Large intestine (tissue), 3 donors: ENCODE measurements around the gene MAMSTR. TPM values are rescaled to one million over a fixed set of nuclear protein-coding genes. Genes with fewer than 3 reads are reported as not detected.
A peak's percentile ranks its signal among the peaks of the same experiment; 100 is the strongest.
"Not testable (repeated sequence)": the region's sequence is repeated elsewhere in the genome, so short reads cannot be mapped to it uniquely, and the experiment has no call there.

Experiments used
- DNase-seq, 2 donors: peaks; one replicate each; pipeline versions ENCODE4 v3.0.0 to v3.0.0-alpha.2; 2013
- H3K27ac ChIP-seq: one replicate; pipeline ENCODE4 v1.5.1; 2013; ENCODE audit warnings: low read length
- H3K27me3 ChIP-seq: 2 replicates; pipeline ENCODE4 v1.6.1; 2013; ENCODE audit warnings: low read length; ENCODE audit not compliant: control insufficient read depth, insufficient read depth
- H3K36me3 ChIP-seq: 2 replicates; pipeline ENCODE4 v1.6.1; 2013; ENCODE audit warnings: low read length; ENCODE audit not compliant: control insufficient read depth, insufficient read depth
- H3K4me1 ChIP-seq: one replicate; pipeline ENCODE4 v1.6.1; 2013; ENCODE audit warnings: low read length; ENCODE audit not compliant: control insufficient read depth, insufficient read depth
- H3K4me3 ChIP-seq: one replicate; pipeline ENCODE4 v1.5.1; 2013; ENCODE audit warnings: low read length
- H3K9me3 ChIP-seq: one replicate; pipeline ENCODE4 v1.6.1; 2013; ENCODE audit warnings: mild to moderate bottlenecking, low read depth, low read length, moderate library complexity; ENCODE audit not compliant: control insufficient read depth
- WGBS: methylation state at CpG from one replicate; pipeline ENCODE4 v1.1.5; 2013; ENCODE audit warnings: low lambda C conversion rate; ENCODE audit not compliant: insufficient coverage; 5-methylcytosine and 5-hydroxymethylcytosine counted together
- polyA plus RNA-seq: library from polyadenylated mRNA; unstranded; fragments of 120-200 nt; gene quantifications from one replicate; pipeline ENCODE4 v1.2.1, GENCODE V29; 2013

MAMSTR gene
- polyA plus RNA-seq, 1 donor: 4.1 TPM

DNA sequence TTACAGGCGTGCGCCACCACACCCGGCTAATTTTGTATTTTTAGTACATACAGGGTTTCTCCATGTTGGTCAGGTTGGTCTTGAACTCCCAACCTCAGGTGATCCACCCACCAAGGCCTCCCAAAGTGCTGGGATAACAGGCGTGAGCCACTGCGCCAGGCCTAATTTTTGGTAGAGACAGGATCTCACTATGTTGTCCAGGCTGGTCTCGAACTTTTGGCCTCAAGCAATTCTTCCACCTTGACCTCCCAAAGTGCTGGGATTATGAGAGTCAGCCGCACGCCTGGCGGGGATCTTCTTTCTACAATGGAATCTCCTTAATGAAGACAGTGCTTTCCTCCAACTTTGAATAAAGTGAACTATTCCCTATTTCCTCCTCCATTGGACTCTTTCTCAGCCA lies 15.1 kb upstream of the MAMSTR start:
- peaks cover 4% of the 10 kb centered on the region for H3K27me3 ChIP-seq
- no peaks in the 10 kb centered on the region for H3K36me3 ChIP-seq
- DNase-seq: no peak
- H3K4me3 ChIP-seq: peak overlapping the region; percentile 48
- H3K4me1 ChIP-seq: peaks cover 3% of the 10 kb centered on the region
- H3K9me3 ChIP-seq: no peaks in the 10 kb centered on the region
- WGBS: no CpG with 5 or more reads among the region's 9 CpGs
- H3K27ac ChIP-seq: no peak overlapping the region

DNA sequence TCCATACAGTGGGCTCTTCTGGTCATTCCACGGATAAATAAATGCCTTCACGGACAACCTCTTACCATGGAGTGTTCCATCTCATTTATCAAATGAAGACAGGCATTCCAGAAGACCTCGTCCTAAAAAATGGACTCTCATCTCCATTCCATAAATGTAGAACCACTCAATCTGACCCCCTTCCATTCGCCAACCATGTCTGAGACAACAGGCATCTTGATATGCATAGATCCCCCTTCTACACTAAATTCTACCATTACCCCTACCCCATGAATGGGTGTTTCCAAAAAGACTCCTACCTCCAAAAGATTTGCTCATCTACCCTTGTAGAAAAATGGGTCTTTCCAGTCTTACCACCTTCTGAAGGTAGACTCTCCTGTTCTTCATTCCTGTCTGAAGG lies 11.9 kb upstream of the MAMSTR start:
- Histone ChIP-seq H3K27ac (no peak overlapping the region), H3K9me3 (peaks cover 3% of the 10 kb centered on the region), H3K4me3 (no peak overlapping the region), H3K36me3 (no peaks in the 10 kb centered on the region), H3K27me3 (no peaks in the 10 kb centered on the region), H3K4me1 (no peaks in the 10 kb centered on the region)
- no CpG with 5 or more reads among the region's 4 CpGs for WGBS
- DNase-seq: no peak

GRCh38 chr19:48728911-48729664 lies 9.6 kb upstream of the MAMSTR start:
- H3K27me3 ChIP-seq: no peaks in the 10 kb centered on the region

GRCh38 chr19:48726556-48726955 lies 7.0 kb upstream of the MAMSTR start:
- Histone ChIP-seq H3K27me3 (no peaks in the 10 kb centered on the region), H3K36me3 (no peaks in the 10 kb centered on the region), H3K27ac (no peak overlapping the region), H3K4me3 (no peak overlapping the region), H3K4me1 (no peaks in the 10 kb centered on the region), H3K9me3 (peaks cover 6% of the 10 kb centered on the region)
- no peak for DNase-seq
- WGBS: no CpG with 5 or more reads among the region's 2 CpGs

More at GRCh38 chr19:48728911-48729664, 9.6 kb upstream of the MAMSTR start:
- WGBS: 80% methylated on average over 1 of the region's 77 CpGs
- H3K4me1 ChIP-seq: no peaks in the 10 kb centered on the region
- no peak overlapping the region for H3K4me3 ChIP-seq
- peaks cover 6% of the 10 kb centered on the region for H3K9me3 ChIP-seq
- peak in 1 of 2 donors; percentile 25 for DNase-seq
- H3K27ac ChIP-seq: no peak overlapping the region
- no peaks in the 10 kb centered on the region for H3K36me3 ChIP-seq

DNA sequence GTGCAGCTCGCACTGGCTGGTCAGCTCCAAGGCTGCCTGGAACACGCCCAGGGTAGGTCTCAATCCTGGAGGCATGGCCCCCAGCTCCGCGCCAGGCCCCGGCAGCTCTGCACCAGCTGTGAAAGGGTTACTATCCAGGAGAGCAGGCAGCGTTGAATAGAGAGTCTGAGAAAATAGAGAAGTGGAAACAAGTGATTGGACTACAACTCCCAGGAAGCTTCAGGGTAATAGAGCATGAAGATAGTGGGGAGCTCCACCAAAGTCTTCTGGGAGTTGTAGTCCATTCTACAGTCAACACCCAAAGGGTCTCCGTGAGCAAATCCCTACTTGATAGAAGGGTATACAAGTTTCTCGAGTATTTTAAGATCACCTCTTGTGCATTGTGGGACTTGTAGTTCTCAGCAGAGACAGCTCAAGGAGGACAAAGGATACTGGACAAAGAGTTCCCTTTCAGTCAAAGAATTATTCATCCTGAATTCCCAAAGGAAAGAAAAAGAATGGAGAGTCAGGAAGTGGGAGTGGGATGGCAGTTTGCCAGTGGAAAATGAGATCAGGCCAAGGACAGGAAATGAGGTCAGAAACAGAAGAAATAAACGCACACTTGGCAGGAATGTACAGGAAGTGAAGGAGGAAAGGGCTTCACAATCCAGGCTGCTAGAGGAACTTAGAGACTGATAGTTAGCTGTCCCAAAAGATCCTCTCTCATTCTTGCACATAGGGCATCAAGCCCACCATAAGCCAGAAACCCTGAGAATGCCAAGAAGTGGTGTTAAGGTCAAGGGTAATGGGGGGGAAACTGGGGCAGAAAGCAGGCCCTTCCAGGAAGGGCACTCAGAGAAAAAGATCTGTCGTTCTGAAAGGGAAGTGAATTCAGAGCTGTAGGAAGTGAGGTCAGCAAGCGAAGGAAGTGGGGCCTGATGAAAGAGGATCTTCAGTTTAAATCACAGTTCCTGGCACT lies 5.5 kb upstream of the MAMSTR start:
- no CpG with 5 or more reads among the region's 11 CpGs for WGBS
- DNase-seq: peak in 1 of 2 donors; percentile 70
- H3K9me3 ChIP-seq: peaks cover 6% of the 10 kb centered on the region

GRCh38 chr19:48722196-48722708 lies 2.7 kb upstream of the MAMSTR start:
- no peaks in the 10 kb centered on the region for H3K27me3 ChIP-seq
- peaks cover 3% of the 10 kb centered on the region for H3K9me3 ChIP-seq
- no peak overlapping the region for H3K4me3 ChIP-seq
- H3K4me1 ChIP-seq: peaks cover 24% of the 10 kb centered on the region
- no peaks in the 10 kb centered on the region for H3K36me3 ChIP-seq
- DNase-seq: no peak
- no CpG with 5 or more reads among the region's 11 CpGs for WGBS
- H3K27ac ChIP-seq: no peak overlapping the region

More for the DNA sequence above, 5.5 kb upstream of the MAMSTR start:
- Histone ChIP-seq H3K27ac (peak overlapping the region; percentile 46), H3K4me1 (peaks cover 4% of the 10 kb centered on the region), H3K4me3 (no peak overlapping the region), H3K36me3 (no peaks in the 10 kb centered on the region), H3K27me3 (no peaks in the 10 kb centered on the region)

DNA sequence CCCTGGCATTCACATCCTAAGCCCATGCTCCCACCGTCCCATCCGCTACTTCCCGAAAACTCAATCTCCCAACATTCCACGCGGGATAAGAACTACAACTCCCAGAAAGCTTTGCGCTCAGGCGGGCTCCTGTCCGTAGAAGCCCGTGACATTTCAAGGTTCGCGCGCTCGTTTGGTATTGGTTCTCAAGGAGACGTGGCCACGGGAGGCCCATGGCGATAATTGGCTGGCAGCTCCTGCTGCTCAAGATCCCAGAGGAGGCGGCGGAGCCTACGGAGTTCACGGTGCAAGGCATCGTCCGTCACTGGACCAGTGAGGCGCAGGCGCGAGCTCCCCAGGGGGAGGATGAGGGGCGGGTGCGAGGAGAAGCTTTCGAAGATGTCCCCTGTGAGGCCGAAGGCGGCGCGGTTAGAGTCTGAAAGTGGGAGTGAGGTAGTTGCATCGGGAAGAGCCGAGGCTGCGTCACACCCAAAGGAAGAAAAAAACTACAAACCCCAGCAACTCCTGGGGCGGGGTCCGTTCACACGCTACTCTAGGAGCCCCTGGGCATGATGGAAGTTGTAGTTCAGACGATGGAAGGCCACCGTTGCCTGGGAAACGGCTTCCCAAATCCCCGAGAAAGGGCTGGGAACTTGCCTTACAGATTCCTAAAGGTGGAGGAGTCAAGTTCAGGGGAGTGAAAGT lies 1.2 kb upstream of the MAMSTR start:
- Histone ChIP-seq H3K4me1 (peaks cover 34% of the 10 kb centered on the region), H3K36me3 (no peaks in the 10 kb centered on the region), H3K9me3 (peaks cover 3% of the 10 kb centered on the region), H3K4me3 (peak overlapping the region; percentile 48), H3K27me3 (no peaks in the 10 kb centered on the region), H3K27ac (peak overlapping the region; percentile 65)
- no CpG with 5 or more reads among the region's 42 CpGs for WGBS
- DNase-seq: peak; percentile 99 to 100

GRCh38 chr19:48720251-48720612 lies 707 bp upstream of the MAMSTR start:
- Histone ChIP-seq H3K4me3 (peak overlapping the region; percentile 48), H3K27me3 (no peaks in the 10 kb centered on the region), H3K4me1 (peaks cover 39% of the 10 kb centered on the region), H3K9me3 (peaks cover 3% of the 10 kb centered on the region), H3K27ac (peak overlapping the region; percentile 65), H3K36me3 (no peaks in the 10 kb centered on the region)
- WGBS: no CpG with 5 or more reads among the region's 12 CpGs
- DNase-seq: no peak

DNA sequence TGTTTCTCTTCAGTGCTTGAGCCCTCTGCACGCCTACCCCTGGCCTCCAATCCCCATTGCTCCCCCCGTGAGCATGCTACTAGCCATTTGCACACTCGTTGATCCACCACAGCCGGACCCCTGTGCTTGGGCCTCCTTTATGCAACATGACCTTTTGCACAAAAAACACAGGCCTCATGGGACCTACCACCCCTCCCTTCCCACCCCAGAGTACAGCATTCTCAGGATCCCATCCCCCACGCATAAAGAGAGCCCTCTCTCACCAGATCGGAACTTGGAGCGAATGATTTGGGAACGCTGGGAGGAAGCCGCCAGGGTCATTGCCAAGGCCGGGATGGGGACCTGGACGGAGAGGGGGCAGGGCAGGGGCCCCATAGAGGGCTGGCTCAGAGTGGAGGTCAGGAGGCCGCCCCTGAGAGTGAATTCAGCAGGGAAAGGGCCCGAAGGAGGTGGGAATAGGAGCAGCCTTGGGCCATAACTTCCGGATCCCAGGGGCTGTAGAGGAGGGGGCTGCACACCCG lies 754 bp downstream of the MAMSTR start:
- Histone ChIP-seq H3K27ac (peak overlapping the region; percentile 10), H3K4me3 (peak overlapping the region; percentile 48)
- no peak for DNase-seq

GRCh38 chr19:48718106-48718505 lies 1.4 kb downstream of the MAMSTR start:
- 100% methylated on average over 3 of the region's 13 CpGs for WGBS
- H3K36me3 ChIP-seq, H3K27ac ChIP-seq, H3K27me3 ChIP-seq, H3K9me3 ChIP-seq, DNase-seq, H3K4me3 ChIP-seq: not testable (repeated sequence)
- peaks cover 47% of the 10 kb centered on the region for H3K4me1 ChIP-seq

More for the DNA sequence above, 754 bp downstream of the MAMSTR start:
- WGBS: no CpG with 5 or more reads among the region's 15 CpGs
- Histone ChIP-seq H3K4me1 (peaks cover 42% of the 10 kb centered on the region), H3K27me3 (no peaks in the 10 kb centered on the region), H3K36me3 (no peaks in the 10 kb centered on the region), H3K9me3 (no peaks in the 10 kb centered on the region)
